Smooth muscle cell (in vitro differentiated cells): ENCODE data around the gene MDM1. TPM values are rescaled to one million over a fixed set of nuclear protein-coding genes. Genes with fewer than 3 reads are reported as not detected.

Source experiments
- DNase-seq: peaks from one replicate; lab custom pipeline; 2025; ENCODE audit not compliant: unreplicated experiment; lab: John Stamatoyannopoulos, UW
- H2AFZ ChIP-seq: fragments of 200-600 bp; sonication (generic); 2 replicates; pipeline ENCODE4 v1.6.0; 2016; ENCODE audit warnings: antibody characterized with exemption, low read depth, mild to moderate bottlenecking
- H3F3A ChIP-seq: fragments of 200-600 bp; sonication (generic); 2 replicates; pipeline ENCODE4 v1.6.0; 2017; ENCODE audit warnings: antibody characterized with exemption, low read depth
- H3K27ac ChIP-seq: fragments of 200-600 bp; sonication (generic); 2 replicates; pipeline ENCODE4 v1.5.1; 2016; ENCODE audit warnings: low read depth, mild to moderate bottlenecking
- H3K27me3 ChIP-seq: fragments of 200-600 bp; sonication (generic); 2 replicates; pipeline ENCODE4 v1.6.1; 2016; ENCODE audit warnings: low read depth, mild to moderate bottlenecking
- H3K36me3 ChIP-seq: fragments of 200-600 bp; sonication (generic); 2 replicates; pipeline ENCODE4 v1.5.1; 2016; ENCODE audit warnings: low read depth
- H3K4me1 ChIP-seq: fragments of 200-600 bp; sonication (generic); 2 replicates; pipeline ENCODE4 v1.5.1; 2016; ENCODE audit warnings: low read depth
- H3K4me2 ChIP-seq: fragments of 200-600 bp; sonication (generic); 2 replicates; pipeline ENCODE4 v1.6.0; 2016; ENCODE audit warnings: mild to moderate bottlenecking
- H3K4me3 ChIP-seq: fragments of 200-600 bp; sonication (generic); 2 replicates; pipeline ENCODE4 v1.5.1; 2016; ENCODE audit warnings: mild to moderate bottlenecking
- H3K79me2 ChIP-seq: fragments of 200-600 bp; sonication (generic); 2 replicates; pipeline ENCODE4 v1.6.0; 2016; ENCODE audit warnings: low read depth, mild to moderate bottlenecking
- H3K9ac ChIP-seq: fragments of 200-600 bp; sonication (generic); 2 replicates; pipeline ENCODE4 v1.6.0; 2016; ENCODE audit warnings: low read depth
- H3K9me3 ChIP-seq: fragments of 200-600 bp; sonication (generic); replicated peaks from 2 replicates; pipeline ENCODE4 v1.5.1; 2016; ENCODE audit warnings: low read depth
- H4K20me1 ChIP-seq: fragments of 200-600 bp; sonication (generic); 2 replicates; pipeline ENCODE4 v1.6.0; 2016; ENCODE audit warnings: low read depth
- CTCF ChIP-seq: fragments of 200-600 bp; sonication (generic); IDR thresholded peaks from 2 replicates; pipeline ENCODE4 v1.5.1; 2017; ENCODE audit warnings: borderline replicate concordance, mild to moderate bottlenecking, antibody characterized with exemption; ENCODE audit not compliant: insufficient read depth, poor library complexity, severe bottlenecking
- WGBS: methylation state at CpG from one replicate; pipeline ENCODE4 v1.1.7; 2016; ENCODE audit warnings: low lambda C conversion rate; 5-methylcytosine and 5-hydroxymethylcytosine counted together
- polyA plus RNA-seq: library from polyadenylated mRNA; unstranded; fragments of >200 nt; fragmentation: Nextera tagmentation; extraction: Ambion mirVana; gene quantifications from 2 replicates; pipeline ENCODE4 v1.2.1, GENCODE V29; 2016
- total RNA-seq: library from RNA; depleted of rRNA; stranded (reverse); fragments of >200 nt; gene quantifications from 2 replicates; pipeline ENCODE4 v1.2.3, GENCODE V29; 2014

MDM1 gene
- total and polyA plus RNA-seq, 2 experiments from 2014 or later = 5.4 to 15.9 TPM

GRCh38 chr12:68377881-68378280 is 45.7 kb upstream of the MDM1 start:
- no peak overlapping the region for H3K4me2 ChIP-seq
- no peaks in the 10 kb centered on the region for H3F3A ChIP-seq
- no peak overlapping the region for H3K27ac ChIP-seq
- no peaks in the 10 kb centered on the region for H3K79me2 ChIP-seq
- H3K9me3 ChIP-seq = no peaks in the 10 kb centered on the region
- H2AFZ ChIP-seq = peak overlapping the region; percentile 35
- no peaks in the 10 kb centered on the region for H3K27me3 ChIP-seq
- no peak for DNase-seq
- 62% methylated on average over 3 of the region's 3 CpGs for WGBS
- no peak for TF ChIP-seq CTCF
- no peak overlapping the region for H3K9ac ChIP-seq
- no peak overlapping the region for H3K4me3 ChIP-seq
- H4K20me1 ChIP-seq = no peaks in the 10 kb centered on the region
- no peaks in the 10 kb centered on the region for H3K4me1 ChIP-seq
- H3K36me3 ChIP-seq = no peaks in the 10 kb centered on the region

- no peak for DNase-seq
- H3K36me3 ChIP-seq = no peaks in the 10 kb centered on the region
- no peaks in the 10 kb centered on the region for H3F3A ChIP-seq
- no peaks in the 10 kb centered on the region for H3K4me1 ChIP-seq
- no peak for TF ChIP-seq CTCF
- no peaks in the 10 kb centered on the region for H3K9me3 ChIP-seq
- H3K4me3 ChIP-seq = no peak overlapping the region
- WGBS = 36% methylated on average over 7 of the region's 7 CpGs
- H3K9ac ChIP-seq = no peak overlapping the region
- H3K4me2 ChIP-seq = no peak overlapping the region
- no peak overlapping the region for H3K27ac ChIP-seq
- no peaks in the 10 kb centered on the region for H4K20me1 ChIP-seq
- no peaks in the 10 kb centered on the region for H3K79me2 ChIP-seq
- no peaks in the 10 kb centered on the region for H3K27me3 ChIP-seq
- peak overlapping the region; percentile 35 for H2AFZ ChIP-seq
These were observed 44.7 kb upstream of the MDM1 start for GRCh38 chr12:68376901-68377300.

- WGBS = 68% methylated on average over 4 of the region's 4 CpGs
- no peak for DNase-seq
These were observed 43.9 kb upstream of the MDM1 start for GRCh38 chr12:68375756-68376695.

More at GRCh38 chr12:68375756-68376695, 43.9 kb upstream of the MDM1 start:
- Histone ChIP-seq H3F3A (no peaks in the 10 kb centered on the region), H3K27ac (no peak overlapping the region), H3K79me2 (no peaks in the 10 kb centered on the region), H4K20me1 (no peaks in the 10 kb centered on the region), H3K9me3 (no peaks in the 10 kb centered on the region), H3K27me3 (no peaks in the 10 kb centered on the region), H3K36me3 (no peaks in the 10 kb centered on the region), H3K4me3 (no peak overlapping the region), H3K4me1 (no peaks in the 10 kb centered on the region), H3K9ac (no peak overlapping the region), H2AFZ (peak overlapping the region; percentile 10), H3K4me2 (no peak overlapping the region)
- no peak for TF ChIP-seq CTCF
